GM19468 (cell line): Measurements from ENCODE around the gene ZNF181.

Source experiments
- ATAC-seq: cut with Tn5 transposase; IDR thresholded peaks from one replicate; pipeline ENCODE4 v1.9.1; 2021; ENCODE audit warnings: mild to moderate bottlenecking, moderate library complexity, moderate number of reproducible peaks; ENCODE audit not compliant: unreplicated experiment; ENCODE audit errors: extremely low read depth

ZNF181 gene

DNA sequence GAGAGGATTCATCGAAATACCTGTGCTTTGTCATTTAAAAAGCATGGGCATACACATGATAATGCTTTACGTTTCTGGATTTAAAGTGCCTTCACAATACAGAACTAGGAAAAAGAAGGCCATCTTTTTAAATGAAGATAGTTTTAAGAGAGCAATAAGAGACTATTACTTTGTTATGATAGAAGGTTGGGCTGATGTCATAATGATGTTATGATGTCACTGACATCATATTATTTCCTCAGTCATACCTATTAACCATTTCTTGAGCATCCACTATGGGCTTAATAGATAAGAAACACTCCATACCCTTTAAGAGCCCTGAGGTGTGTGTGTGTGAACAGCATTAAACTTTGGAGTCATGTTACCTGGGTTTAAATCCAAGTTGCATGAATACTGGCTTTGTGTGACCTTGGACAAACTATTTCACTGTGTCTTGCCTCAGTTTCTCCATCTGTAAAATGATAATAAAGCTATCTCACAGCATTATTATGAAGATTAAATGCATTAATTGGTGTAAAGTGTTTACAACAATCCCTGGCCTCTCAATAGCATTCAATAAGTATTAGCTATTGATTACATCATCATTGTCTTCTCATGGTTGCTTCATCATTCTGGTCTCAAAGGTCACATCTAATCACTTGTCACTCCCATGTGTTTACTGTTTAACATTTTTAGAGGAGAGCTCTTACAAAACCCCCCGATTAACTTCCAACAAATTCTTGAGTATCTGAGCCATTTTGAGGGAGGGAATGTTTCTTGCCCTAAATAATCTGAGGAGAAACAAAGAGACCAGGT lies 11.1 kb downstream of the ZNF181 start:
- ATAC-seq: no peak

DNA sequence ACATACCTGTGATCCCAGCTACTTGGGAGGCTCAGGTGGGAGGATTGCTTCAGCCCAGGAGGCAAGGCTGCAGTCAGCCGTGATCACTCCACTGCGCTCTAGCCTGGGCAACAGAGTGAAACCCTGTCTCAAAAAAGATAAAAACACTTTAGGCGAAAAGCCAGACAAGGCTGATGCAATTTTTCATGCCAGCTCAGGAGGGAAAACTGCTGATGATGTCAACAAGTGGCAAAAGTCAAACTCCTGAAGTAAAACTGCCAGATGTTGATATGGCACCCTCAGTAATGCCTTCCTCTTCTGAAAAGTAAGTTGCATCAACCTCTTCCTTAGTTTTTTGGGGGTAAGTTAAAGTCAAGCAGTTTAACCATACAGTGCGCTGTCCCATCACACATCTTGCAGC lies 23.4 kb downstream of the ZNF181 start:
- no peak for ATAC-seq

DNA sequence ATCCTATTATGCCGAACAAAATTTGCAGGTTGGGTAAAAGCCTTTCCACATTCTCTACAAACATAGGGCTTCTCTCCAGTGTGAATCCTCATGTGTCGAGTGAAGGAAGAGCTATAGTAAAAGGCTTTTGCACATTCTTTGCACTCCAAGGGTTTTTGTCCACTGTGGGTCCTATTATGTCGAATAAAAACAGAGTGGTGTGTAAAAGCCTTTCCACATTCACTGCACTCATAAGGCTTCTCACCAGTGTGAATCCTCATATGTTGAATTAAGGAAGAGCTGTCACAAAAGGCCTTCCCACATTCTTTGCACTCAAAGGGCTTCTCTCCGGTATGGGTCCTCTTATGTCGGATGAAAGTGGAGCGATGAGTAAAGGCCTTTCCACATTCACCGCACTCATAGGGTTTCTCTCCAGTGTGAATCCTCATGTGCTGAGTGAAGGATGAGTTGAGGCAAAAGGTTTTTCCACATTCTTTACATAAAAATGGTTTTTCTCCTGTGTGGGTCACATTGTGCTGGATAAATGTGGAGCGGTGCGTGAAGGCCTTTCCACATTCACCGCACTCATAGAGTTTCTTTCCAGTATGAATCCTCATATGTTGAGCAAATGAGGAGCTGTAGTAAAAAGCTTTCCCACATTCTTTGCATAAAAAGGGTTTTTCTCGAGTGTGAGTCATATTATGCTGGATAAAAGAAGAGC lies 25.3 kb downstream of the ZNF181 start:
- ATAC-seq: no peak

DNA sequence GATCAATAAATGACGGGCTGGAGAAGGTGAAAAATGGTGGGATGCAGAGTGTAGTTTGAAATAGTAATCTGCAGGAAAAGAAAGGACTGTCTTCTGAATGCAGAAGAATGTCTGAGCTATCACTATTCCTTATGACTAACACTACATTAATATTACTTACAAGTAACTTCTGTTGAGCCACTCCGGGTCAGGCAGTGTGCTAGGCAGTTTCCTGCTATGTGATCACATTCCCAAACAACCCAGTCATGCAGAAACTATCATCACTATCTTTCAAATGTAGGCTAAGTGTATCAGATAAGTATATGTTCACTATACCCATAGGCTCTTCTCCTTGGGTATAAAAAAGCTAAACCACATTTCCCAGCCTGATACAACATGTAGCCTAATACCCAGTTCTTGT lies 32.3 kb downstream of the ZNF181 start:
- ATAC-seq: no peak

DNA sequence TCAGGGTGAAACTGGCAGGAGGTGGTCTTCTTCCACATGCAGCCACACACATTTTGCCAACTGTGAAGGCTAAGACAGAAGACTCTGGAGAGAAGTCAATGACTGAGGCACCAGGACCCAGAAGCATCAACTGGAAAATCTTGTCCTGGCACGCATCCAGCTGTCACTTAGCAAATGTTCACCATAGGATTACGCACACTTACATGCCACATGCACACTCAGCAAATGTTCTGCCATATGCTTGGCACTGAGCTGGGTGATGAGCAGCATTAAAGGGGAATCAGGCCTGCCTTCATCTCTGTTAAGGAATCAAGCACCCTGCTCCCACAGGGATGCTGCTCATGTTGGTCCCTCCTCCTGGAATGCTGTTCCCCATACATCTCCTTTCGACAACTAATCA lies 33.9 kb downstream of the ZNF181 start:
- ATAC-seq: no peak

DNA sequence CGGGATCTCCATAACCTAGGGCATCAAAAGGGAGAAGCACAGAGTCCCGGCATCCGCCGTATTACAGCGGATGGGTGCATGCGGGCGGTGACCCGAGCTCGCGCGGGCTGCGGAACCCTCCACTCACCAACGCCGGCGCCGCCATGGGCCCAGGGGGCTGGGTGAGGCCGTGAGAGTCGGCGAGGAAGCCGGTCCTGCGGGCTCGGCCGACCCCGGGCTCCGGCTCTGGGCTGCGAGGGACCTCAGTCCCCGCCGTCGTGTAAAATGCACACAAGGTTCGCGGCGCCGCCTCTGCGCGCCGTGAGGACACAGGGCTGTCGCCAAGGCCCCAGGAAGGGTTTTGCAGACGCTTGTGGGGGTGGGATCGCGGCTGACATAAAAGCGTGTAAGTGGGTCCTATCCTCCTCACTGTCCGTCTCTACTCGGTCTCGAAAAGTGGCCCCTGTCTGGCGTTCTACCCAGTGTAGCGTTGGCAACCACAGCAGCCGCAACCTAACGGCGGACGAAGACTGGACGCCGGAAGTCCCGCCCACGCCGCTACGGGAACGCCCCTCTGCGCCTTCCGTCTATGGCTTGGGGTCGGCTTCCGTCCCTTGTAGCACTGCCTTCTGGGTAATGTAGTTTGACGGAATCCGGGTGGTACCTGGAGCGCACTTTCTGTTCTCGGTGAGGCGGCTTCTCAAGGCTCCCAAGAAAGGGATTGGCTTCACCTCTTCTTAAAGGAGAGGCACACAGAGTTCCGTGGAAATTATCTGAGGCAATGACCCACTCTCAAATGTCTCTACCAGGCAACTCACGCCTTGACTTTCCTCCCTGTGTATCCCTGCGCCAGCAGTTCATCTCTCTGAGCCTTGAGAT lies 38.9 kb downstream of the ZNF181 start, which contains the start of gene ZNF599:
Gene ZNF599, minus strand, starts transcription at position 519 of the 858 bp plus-strand sequence. Its CDS starts 374 bp downstream, at position 145.
- ATAC-seq: peak; percentile 77

DNA sequence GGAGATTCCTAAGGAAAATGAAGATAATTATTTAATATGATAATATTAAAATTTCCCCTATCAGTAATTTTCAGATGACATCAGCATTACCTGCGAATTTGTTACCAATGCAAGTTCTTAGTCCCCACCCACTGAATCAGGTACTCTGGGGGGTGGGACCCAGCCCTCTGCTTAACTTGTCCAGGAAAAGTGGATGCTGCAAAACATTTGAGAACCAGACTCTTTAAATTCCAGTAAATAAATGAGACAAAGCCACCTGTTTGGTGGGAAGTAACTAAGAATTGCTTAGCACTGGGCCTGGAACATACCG lies 39.5 kb downstream of the ZNF181 start:
- no peak for ATAC-seq

DNA sequence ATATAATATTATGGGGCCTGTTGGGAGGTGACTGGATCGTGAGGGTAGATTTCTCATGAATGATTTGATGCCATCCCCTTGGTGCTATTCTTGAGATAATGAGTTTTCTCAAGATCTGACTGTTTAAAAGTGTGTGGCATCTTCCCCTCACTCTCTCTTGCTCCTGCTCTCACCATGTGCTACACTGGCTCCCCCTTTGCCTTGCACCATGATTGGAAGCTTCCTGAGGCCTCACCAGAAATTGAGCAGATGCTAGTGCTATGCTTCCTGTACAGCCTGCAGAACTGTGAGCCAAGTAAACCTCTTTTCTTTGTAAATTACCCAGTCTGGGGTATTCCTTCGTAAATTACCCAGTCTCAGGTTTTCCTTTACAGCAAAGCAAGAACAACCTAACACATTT lies 40.8 kb downstream of the ZNF181 start:
- no peak for ATAC-seq

DNA sequence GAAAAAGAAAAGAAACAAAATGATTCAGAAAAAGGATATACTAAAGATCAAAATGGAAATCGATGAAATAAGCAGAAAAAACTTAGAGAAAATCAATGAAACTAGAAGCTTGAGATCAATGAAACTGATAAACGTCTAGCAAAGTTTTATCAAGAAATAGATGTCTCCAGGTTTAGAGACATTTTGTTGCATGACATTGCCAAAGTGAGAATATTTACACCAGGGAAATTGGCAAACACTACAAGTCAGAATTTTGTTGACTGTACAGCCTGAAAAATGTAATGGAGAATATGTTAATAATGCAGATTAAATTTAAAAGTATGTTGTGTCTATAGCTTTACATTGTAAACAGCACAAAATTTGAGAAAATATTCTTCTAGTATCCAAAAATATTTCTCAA lies 44.3 kb downstream of the ZNF181 start:
- no peak for ATAC-seq

DNA sequence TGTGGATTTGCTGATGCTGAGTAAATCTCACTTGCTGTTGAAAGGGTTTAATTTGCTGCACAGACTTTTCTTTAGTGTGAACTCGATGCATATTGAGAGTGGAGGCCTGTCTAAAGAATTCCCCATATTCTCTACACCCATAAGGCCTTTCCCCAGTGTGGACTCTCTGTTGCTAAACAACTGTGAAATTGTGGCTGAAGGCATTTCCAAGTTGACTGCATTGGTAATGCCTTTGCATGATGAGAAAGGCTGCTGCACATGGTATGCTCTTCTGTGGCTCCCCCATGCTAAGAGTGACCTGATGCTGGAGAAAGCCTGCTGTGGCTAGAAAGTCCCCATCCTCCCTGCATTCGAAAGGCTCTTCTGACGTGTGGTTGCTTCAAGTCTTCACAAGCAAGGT lies 45.6 kb downstream of the ZNF181 start:
- no peak for ATAC-seq

DNA sequence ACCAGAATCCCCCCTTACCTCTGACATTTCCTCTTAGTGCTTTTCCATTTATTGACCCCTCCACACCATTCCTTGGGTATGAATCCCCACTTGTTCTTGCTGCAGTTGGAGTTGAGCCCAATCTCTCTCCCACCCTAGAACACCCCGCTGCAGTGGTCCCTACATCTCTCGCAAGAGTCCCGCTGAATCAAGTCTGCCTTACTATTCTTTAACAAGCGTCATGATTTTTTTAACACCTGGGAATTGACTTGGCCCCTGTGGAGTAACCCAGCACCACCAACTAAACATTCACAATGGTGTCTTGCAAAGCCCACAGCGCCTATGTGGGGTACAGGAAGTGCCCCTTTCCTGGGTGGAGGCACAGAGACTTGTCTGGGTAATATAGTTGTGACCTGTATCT lies 52.2 kb downstream of the ZNF181 start:
- no peak for ATAC-seq

DNA sequence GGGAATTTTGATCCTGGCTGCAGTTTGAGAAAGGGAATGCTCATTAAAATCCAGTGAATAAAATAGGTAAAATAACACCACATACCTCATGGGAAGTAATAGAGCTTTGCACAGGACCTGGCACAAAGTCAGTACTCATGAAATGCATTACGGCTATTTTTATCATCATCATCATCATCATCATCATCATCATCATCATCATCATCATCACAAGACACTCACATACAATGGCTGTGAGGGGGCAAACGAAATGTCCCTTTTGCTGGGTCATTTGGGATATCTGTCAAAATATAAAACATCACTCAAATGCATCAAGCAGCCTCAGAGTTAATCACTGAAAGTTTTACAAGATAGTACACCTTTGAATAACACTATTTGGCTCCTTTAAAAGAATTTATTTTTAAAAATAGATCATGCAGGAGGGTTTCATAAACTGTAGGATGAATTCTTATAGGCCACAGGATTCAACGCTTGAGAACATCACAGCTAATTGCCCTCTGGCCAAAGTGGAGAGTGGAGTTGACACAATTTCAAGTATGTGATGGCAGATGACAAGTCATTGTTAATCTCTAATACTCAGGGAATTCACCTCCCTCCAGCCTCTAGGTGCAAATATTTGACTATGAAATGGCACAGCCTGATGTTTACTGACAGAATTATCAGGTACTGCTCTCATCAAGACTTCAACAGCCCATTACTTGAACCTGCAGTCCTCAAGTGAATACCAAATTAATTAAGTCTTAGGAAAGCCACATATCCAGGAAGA lies 53.2 kb downstream of the ZNF181 start:
- no peak for ATAC-seq

DNA sequence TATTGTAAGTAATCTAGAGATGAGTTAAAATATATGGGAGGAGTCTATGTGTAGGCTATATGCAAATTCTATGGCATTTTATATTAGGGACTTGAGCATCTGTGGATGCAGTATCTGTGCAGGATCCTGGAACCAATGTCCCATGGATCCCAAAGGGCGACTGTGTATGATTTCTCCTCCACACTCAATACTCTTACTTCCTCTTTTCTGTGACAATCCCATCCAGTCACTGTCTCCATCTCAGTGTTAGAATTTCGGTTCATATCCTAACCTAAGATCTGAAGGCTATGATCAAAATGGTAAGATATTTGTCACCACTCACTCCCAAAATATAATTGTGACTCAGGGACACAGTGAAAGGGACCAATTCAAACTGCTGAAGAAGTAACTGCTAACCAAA lies 54.0 kb downstream of the ZNF181 start:
- ATAC-seq: no peak

DNA sequence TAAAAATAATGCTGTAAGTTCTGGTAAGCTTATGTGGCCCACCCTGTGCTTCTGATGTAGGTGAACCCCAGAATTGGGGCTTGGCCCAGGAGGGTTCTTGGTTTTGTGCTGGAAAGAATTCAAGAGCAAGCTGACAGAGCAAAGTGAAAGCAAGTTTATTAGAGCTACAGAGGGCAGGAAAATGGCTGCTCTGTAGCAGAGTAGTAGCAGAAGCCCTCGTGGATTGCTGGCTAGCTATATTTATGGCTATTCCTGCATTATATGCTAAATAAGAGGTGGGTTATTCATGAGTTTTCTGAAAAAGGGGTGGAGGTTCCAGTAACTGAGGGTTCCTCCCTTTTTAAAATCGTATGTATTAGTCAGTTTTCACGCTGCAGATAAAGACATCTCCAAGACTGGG lies 59.5 kb downstream of the ZNF181 start:
- no peak for ATAC-seq

DNA sequence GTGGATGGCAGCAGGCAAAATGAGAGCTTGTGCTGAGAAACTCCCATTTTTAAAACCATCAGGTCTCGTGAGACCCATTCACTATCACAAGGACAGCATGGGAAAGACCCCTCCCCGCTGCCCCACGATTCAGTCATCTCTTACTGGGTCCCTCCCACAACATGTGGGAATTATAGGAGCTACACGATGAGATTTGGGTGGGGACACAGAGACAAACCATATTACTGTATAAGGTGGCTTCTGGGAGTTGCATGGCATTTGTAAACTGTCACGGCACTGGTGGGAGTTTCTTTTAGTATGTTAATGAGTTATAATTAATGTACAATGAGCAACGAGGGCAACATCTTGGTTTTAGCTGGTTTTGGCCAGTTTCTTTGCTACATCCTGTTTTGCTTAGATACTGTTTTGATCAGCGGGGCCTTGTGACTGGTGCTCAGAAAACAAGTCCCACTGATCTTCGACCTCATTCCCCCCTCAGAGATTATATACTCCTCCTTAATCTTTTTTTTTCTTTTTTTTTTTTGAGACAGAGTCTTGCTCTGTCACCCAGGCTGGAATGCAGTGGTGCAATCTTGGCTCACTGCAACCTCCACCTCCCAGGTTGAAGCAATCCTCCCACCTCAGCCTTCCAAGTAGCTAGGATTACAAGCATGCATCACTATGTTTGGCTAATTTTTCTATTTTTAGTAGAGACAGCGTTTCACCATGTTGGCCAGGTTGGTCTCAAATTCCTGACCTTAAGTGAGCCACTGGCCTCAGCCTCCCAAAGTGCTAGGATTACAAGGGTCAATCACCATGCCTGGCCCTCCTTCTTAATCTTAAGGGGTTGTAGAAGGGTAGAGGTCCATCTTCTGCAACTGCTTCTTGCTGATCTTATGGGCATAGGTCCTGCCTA lies 60.3 kb downstream of the ZNF181 start:
- no peak for ATAC-seq
